Muscle of back (tissue), 11 donors: ENCODE data around the gene HARBI1. TPM values are rescaled to one million over a fixed set of nuclear protein-coding genes. Genes with fewer than 3 reads are reported as not detected.

Experiments used
- DNase-seq, 3 donors: peaks; one replicate each; pipeline versions ENCODE4 v3.0.0 to v3.0.0-alpha.2; 2013
- polyA plus RNA-seq, 10 donors: library from polyadenylated mRNA; unstranded; fragments of 120-200 nt; gene quantifications; one replicate each; pipeline ENCODE4 v1.2.1, GENCODE V29; 2013; ENCODE audit not compliant: insufficient read length in 10 of 10

The HARBI1 gene
- polyA plus RNA-seq, 10 donors, result 2.4 to 3.5 (median 3.0) TPM

DNA sequence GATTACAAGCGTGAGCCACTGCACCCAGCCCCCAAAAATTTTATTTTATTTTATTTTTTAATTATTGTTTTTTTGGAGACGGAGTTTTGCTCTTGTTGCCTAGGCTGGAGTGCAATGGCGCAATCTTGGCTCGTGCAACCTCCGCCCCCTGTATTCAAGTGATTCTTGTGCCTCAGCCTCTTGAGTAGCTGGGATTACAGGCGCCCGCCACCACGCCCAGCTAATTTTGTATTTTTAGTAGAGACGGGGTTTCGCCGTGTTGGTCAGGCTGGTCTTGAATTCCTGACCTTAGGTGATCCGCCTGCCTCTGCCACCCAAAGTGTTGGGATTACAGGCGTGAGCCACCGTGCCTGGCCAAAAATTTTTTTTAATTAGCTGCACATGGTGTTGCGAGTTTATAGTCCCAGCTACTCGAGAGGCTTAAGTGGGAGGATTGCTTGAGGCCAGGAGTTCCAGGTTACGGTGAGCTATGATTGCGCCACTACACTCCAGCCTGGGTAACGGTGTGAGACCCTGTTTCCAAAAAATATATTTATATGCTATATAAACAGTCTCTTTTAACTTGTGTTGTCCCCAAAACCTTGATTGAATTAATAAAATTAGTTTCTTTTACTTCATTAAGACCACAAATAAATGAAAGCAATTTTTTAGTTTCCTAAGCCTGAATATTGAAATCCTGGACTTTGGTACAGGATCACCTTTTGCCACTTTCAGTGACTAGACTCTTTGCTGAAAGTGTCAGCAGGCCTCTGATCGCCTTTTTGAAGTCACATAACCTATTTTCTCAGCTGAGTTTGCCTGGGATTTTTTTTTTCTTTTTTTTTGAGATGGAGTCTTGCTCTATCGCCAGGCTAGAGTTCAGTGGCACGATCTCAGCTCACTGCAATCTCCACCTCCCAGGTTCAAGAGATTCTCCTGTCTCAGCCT lies 16.5 kb upstream of the HARBI1 start:
- DNase-seq, result no peak

DNA sequence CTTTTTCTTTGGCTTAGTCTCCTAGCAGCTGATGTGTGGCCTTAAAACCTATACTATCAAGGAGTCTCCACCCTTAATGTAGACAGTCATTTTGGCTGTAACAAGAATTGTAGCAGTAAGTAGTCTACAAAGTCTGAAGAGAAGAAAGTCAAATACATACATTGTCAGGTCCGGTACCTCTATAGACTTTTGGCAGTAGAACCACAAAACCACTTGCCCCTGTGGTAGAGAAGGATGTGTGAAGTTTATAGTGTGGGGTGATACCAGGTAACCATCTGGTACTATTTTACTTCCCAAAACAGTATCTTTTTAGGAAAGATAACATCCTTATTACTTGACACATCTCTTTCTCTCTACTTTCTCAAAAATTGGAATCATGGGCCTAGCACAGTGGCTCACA lies 15.5 kb upstream of the HARBI1 start:
- DNase-seq, result no peak

DNA sequence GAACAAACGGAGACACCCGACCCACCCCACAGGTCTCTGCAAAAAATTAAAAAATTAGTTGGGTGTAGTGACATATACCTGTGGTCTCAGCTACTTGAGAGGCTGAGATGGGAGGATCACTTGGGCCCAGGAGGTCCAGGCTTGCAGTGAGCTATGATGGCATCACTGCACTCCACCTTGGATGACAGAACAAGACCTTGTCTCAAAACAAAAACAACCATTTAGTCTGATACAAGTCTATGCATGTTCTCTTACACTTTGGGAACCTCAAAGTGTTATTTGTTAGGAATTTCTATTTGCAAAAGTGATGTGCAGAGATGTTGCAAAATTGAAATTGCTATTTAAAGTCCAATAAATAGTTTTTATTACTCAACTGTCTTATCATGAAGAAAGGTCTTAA lies 14.6 kb upstream of the HARBI1 start:
- no peak for DNase-seq

DNA sequence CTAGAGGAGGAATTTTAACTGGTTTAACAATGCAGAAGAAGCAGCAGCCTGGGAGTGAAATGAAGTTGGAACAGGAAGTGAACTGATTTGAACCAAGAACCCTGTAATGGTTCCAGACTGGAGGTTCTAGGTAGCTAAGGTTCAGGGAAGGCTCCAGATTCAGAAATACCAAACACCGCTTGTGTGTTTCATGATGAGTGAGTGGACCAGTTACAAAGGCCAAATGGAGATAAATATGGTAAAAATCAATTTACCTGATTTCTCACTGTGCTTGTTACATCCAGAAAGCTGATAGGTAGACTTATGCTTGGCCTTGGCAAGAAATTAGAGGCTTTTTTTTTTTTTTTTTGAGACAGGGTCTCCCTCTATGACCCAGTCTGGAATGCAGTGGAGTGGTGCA lies 13.2 kb upstream of the HARBI1 start:
- no peak for DNase-seq

DNA sequence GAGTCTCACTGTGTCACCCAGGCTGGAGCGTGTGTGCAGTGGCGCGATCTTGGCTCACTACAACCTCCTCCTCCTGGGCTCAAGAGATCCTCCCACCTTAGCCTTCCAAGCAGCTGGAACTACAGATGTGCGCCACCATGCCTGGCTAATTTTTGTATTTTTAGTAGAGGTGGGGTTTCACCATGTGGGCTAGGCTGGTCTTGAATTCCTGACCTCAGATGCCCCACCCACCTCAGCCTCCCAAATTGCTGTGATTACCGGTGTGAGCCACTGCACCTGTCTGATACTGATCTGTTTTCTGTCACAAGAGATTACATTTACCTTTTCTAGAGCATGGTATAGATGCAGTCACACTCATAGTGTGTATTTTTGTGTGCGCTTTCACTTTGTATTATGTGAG lies 11.9 kb upstream of the HARBI1 start:
- no peak for DNase-seq

DNA sequence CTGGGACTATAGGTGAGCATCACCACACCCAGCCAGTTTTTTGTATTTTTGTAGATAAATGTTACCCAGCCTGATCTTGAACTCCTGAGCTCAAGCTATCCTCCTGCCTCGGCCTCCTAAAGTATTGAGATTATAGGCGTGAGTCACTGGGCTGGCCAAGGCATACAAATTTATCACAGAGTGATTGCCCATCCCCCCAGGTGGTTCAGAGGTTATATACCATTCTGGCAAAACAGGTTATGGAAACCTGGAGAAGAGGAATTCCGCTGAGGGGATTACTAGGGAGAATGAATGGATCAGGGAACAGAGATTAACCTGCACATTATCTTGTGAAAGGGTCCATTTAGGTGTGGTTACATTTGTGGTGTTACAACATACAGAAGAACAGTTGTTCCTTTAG lies 8.4 kb upstream of the HARBI1 start:
- DNase-seq, result no peak

DNA sequence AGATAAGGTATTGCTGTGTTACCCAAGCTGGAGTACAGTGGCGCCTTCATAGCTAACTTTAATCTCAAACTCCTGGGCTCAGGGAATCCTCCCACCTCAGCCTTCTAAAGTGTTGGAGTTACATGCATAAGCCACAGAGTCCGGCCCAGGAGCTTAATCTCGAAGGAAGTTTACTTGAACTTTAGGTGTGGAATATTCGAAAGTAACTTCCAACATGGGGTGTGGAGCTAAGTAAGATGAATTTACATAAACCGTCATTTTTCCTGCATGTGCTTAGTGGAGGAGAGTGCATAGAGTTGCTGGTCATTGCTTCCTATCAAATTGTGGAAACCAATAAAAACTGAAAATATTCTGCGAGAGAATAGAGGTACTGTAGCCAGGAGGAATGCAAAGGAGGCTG lies 1.8 kb upstream of the HARBI1 start:
- no peak for DNase-seq

DNA sequence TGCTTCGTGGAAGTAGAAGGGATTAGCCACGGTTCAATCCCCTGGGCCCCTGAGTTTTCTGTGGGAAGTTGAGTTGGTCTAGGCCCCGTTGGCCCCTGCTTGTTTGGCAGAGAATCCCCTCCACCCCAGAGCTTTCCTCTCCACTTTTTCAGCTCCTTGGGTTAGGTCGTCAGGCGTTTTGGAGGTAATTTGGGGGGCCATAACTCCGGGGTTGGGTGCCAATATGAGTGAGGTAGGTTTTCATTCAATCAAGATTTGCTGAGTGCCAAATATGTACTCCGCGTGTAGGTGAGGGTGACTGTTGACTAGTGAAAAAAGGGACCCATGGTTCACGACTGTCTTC lies 916 bp upstream of the HARBI1 start:
- no peak for DNase-seq

DNA sequence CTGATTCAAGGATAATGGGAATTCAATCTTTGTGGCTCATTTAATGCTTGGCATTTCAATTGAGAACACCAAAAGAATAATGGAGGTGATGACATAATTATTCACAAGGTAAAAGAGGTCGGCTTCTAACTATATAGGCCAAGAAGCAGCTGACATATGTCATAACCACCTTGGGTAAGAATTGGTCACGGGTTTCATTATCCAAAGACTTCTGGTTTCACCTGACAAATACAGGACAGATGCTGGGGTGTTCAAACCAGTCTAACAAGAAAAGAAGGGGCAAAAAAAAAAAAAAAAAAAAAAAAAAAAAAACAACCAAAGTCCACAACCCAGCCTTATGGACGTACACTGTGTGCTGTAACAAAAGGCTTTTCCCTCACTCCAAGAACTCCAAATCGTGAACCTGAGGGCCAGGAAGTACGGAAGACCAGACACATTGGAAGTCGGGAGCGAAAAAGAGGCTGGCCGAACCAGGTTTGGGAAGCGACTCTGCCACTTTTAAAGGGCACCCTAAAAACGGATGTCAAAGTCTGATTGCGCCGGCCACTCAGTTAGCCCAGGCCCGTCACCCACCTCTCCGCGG lies 385 bp downstream of the HARBI1 start:
- DNase-seq, result no peak

DNA sequence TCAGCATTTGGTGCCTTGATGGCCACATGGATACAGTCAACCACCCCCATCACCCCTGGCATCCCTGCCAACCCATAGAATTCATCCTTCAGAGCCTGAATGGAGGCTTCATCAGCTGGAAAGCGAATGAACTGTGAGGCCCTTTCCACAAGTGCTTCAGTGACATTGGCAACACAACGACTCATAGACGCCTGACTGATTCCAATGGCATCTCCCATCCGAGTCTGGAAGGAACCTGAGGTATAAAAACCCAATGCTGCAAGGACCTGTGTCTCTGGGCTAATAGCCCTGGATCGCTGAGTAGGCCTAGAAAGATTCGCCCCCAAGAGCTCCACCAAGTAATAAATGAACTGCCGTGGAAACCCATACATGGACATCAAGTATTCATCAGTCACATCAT lies 1.3 kb downstream of the HARBI1 start:
- no peak for DNase-seq

DNA sequence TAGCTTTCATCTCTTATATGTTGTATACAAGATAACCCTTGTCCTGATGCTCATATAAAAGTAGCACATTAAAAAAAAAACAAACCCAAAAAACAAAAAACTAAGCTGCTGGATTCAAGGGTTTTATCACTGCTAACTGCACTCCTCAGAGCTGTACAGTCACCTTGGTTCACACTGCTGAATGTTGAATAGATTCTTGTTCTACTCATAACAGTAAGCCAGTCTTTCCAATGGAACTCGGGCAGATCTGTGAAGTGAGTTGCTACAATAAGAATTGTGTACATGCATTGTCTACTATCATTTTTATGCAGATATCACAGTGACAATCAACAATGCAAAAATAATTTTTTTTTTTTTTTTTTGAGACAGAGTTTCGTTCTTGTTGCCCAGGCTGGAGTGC lies 4.7 kb downstream of the HARBI1 start:
- no peak for DNase-seq

DNA sequence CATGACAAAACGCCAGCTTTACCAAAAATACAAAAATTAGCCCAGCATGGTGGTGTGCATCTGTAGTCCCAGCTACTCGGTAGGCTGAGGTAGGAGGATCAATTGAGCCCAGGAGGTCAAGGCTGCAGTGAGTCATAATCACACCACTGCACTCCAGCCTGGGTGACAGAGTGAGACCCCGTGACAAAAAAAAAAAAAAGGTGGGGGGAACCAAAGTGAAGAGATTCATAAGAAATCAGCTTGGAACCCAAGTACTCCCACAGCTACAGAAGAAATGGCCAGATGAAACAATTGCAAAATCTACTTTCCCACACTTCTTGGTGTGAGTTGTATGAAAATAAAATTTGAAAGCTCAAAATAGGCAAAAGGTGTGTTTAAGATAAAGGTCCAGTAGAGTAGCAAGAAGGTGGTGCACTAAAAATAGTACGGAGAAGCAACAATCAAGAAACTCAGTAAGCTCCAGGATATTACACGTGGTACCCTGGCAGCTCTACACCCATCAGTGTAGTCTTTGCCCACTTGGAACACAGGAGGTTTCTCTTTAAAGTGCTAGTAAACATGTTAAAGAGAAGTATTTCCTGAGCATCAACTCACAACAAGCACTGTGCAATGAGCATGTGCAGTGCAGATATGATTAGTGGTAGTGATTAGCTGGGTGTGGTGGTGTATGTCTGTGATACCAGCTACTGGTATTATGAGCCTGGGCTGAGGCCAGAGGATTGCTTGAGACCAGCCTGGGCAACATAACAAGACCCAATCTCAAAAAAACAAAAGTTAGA lies 5.3 kb downstream of the HARBI1 start:
- no peak for DNase-seq

DNA sequence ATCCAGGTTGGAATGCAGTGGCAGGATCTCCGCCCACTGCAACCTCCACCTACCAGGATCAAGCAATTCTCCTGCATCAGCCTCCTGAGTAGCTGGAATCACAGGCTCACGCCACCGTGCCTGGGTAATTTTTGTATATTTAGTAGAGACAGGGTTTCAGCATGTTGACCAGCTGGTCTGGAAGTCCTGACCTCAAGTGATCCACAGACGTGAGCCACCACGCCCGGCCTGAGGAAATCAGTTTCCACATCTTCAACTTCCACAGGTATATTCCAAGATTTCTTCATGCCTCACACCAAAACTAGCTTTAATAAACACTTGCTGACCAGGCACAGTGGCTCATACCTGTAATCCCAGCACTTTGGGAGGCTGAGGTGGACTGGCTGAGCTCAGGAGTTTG lies 7.6 kb downstream of the HARBI1 start:
- no peak for DNase-seq

DNA sequence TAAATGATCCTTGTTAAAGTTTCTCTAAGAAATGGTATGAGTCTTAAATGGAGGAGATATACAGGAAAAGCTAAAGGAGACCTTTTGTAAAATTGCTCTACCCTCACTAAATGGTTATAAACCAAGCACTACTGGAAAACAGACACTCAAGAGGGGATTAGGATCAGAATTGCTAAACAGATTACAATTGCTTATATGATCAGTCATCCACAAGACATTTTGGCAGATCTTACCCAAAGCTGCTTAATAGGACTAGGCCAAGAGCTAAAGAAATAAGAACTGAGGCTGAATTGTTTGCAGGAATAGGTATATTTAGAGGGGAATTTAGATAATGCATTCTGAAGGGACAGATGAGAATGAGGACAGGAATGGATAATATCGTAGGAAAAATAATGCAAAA lies 9.5 kb downstream of the HARBI1 start:
- DNase-seq, result no peak

DNA sequence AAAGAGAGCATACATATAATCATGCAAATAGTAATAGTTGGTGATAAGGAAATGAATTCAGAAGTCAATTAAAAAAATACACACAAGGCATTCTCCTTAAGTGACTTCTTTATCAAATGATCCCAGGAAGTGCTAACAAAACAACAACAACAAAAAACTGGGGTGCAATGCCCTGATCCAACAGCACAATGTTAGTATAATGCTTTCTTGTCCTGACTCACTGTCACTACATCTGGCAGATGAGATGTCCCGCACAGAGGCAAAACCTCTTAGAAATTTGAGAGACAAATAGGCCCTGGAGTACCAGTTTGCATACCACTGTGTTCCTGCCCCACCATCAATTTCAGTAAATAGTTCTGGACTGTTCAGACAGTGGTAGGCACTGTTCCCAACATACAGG lies 12.2 kb downstream of the HARBI1 start:
- no peak for DNase-seq

DNA sequence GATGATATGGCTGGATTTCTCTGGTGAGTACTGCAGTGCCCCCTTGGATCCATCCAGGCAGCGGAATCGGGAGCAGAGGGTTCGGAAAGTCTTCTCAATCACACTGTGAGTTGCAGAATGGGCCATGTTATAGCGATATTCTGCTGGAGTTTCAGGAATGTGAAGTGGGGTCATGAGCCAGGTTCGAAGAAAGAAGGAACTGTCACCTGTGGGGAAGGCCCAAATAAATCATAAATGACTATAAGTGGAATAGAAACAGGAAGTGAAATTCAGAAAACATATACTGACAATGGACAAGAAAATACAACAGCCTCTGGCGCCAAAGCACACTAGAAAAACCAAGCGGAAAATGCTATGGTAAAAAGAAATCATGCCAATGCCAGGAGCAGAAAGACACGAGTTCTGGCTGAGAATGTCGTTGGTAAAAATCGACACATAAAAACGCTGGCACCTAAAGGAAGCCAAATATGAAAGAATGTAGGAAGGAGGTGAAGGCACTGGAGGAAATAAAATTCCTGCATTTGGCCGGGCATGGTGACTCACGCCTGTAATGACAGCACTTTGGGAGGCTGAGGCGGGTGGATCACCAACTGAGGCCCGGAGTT lies 13.2 kb downstream of the HARBI1 start:
- no peak for DNase-seq

DNA sequence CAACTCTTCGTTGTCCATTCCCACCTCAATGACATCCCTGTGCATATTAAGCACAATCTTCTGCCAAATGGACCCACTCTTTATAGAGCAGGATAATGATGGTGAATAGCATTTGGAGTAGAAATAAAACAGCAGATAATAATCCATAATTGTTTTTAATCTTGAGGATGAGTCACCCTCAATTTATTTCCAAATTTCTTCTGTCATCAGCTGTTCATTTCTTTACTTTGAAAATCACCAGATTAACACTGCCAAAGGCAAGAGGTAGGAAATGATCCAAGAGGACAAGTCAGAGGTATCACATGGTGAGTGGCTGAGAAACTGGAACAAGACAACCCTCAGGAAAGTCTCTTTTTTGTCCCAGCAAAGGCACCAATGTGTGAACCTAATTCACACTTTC lies 15.9 kb downstream of the HARBI1 start:
- DNase-seq, result no peak

DNA sequence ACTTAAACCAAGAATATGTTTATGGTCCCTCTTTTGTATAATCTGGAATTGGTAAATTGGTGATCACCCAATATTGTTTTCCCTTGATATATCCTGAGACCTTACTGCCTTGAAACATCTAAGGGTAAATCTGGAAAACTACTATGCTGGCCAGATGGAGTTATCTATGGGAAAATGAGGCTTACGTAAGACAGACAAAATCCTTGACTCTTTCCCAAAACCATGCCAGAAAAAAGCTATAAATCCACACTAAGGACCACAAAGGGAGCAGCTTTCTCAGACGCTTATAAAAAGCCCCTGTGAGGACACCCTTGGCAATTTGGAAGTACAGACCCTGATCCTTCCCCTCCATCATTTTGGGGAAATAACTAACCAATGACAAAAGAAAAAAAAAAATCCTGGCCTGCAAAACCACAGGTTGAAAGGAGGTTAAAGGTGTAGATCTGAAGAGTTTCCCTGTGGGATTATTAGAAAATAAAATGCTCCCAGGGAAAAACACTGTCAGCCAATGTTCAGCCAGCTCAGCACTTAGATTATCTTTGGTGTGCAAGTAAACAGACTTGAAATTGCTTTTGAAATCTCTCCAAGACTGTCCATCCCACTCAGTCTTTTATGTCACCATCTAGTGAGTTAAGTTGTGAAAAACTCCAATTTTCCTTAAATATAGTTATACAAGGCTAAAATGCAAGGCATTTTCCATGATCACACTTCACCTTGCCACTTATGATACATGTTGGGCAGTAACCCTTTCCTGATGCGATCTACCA lies 16.6 kb downstream of the HARBI1 start:
- no peak for DNase-seq

DNA sequence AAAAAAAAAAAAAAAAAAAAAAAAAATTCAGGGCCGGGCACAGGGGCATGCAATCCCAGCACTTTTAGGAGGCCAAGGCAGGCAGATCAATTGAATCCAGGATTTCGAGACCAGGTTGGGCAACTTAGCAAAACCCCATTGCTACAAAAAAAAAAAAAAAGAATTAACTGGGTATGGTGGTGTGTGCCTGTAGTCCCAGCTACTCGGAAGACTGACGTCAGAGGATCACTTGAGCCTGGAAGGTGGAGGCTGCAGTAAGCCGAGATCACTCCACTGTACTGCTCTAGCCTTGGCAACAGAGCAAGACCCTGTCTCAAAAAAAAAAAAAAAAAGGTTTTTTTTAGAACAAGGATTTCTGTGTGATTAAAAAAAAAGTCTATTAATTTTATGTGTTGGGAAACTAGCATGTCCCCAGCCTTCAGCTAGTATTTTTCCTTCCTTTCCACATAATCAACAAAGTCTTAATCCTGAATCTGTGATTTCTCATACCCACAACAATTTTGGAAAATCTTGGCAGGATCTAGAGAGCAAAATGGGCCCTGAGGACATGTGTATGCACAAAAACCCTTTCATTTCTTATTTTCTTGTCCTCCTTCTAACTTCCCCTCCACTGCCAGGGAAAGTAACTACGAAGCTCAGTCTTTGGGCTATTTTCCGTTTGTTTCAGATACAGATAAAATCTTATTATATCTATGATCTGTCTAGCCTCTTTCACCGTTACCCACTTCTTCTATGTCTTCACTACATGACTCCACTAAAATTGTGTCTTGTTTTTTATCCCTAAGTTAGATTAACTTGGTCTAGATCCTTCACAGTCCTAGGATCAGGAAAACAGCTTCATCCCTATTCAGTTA lies 17.5 kb downstream of the HARBI1 start:
- no peak for DNase-seq

DNA sequence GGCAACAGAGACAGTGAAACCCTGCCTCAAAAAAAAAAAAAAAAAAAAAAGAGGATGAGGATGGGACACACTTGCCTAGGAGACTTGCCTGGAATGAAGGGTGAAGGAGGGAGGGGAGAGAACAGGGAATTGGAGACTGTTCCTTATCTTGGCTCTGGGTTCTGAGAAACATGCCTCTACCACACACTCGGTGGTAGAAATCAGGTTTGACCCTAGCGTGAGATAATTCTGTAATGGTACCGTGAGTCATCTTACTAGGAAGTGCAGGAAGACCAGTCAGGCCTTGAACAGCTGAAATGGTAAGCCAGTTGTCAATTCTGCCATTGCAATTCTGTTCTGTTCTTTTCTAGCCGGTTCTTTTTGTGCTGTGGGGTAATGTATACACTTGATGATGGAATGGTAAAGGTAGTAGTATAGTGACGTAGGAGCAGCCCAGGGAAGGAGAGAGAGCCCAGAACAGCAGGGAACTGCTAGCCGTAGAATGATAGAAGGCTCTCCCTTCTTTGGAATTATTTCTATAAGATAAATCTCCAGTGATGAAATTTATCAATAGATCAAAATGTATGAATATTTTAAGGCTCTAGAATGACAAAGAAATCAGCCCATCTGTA lies 19.3 kb downstream of the HARBI1 start:
- DNase-seq, result no peak
